HepG2 (cell line): Measurements from ENCODE around the gene VDAC1.

Experiments
- JUND ChIP-seq: sonication (generic); formaldehyde crosslinking; IDR thresholded peaks from 2 replicates; pipeline ENCODE4 v1.8.0; 2022; ENCODE audit warnings: mild to moderate bottlenecking, missing genetic modification reagents
- NCOA1 ChIP-seq: sonication (generic); formaldehyde crosslinking; IDR thresholded peaks from 2 replicates; pipeline ENCODE4 v1.9.0; 2021; ENCODE audit warnings: missing genetic modification reagents
- PHF20 ChIP-seq: sonication (generic); formaldehyde crosslinking; IDR thresholded peaks from 2 replicates; pipeline ENCODE4 v1.5.0; 2020; ENCODE audit warnings: mild to moderate bottlenecking, missing genetic modification reagents
- POLR2A ChIP-seq, 2 experiments: IDR thresholded peaks; 2 replicates each; pipeline ENCODE4 v1.6.1; 2011; ENCODE audit warnings: low read depth in 2 of 2, low read length in 2 of 2, mild to moderate bottlenecking in 1 of 2, moderate library complexity in 1 of 2; ENCODE audit not compliant: insufficient read depth in 1 of 2
- POLR2AphosphoS2 ChIP-seq: IDR thresholded peaks from 2 replicates; pipeline ENCODE4 v1.6.1; 2011; ENCODE audit warnings: low read depth, low read length, improper control_type of control experiment
- SIN3A ChIP-seq: IDR thresholded peaks from 2 replicates; pipeline ENCODE4 v1.6.1; 2011; ENCODE audit warnings: low read depth, mild to moderate bottlenecking, control low read depth, low read length, borderline replicate concordance
- ZBTB3 ChIP-seq: sonication (generic); formaldehyde crosslinking; IDR thresholded peaks from 2 replicates; pipeline ENCODE4 v1.4.0; 2020; ENCODE audit warnings: low read depth, mild to moderate bottlenecking, moderate library complexity, missing genetic modification reagents, borderline replicate concordance
- ZNF253 ChIP-seq: sonication (generic); formaldehyde crosslinking; IDR thresholded peaks from 2 replicates; pipeline ENCODE4 v1.8.0; 2022; ENCODE audit warnings: mild to moderate bottlenecking, missing genetic modification reagents, borderline replicate concordance
- TF ChIP-seq, protein P1 (sequence below): sonication (generic); formaldehyde crosslinking; IDR thresholded peaks from 2 replicates; pipeline ENCODE4 v1.4.0; 2020; ENCODE audit warnings: mild to moderate bottlenecking, missing genetic modification reagents
- TF ChIP-seq, protein P2 (sequence below): IDR thresholded peaks from 2 replicates; pipeline ENCODE4 v1.6.1; 2016; ENCODE audit warnings: missing compliant biosample characterization, missing genetic modification reagents, borderline replicate concordance
- TF ChIP-seq, protein P3 (sequence below): sonication (generic); formaldehyde crosslinking; IDR thresholded peaks from 2 replicates; pipeline ENCODE4 v1.5.0; 2020; ENCODE audit warnings: mild to moderate bottlenecking, missing genetic modification reagents, moderate library complexity
- TF ChIP-seq, protein P4 (sequence below): sonication (generic); formaldehyde crosslinking; IDR thresholded peaks from 2 replicates; pipeline ENCODE4 v1.8.0; 2022; ENCODE audit warnings: mild to moderate bottlenecking, missing genetic modification reagents, borderline replicate concordance
- TF ChIP-seq, protein P5 (sequence below), 2 experiments: sonication (generic) in 1 of 2; formaldehyde crosslinking in 1 of 2; IDR thresholded peaks; 2 replicates each; pipeline versions ENCODE4 v1.5.1 to v1.6.1; 2011 to 2020; ENCODE audit warnings: borderline replicate concordance in 1 of 2, low read depth in 1 of 2, low read length in 1 of 2, mild to moderate bottlenecking in 1 of 2, missing genetic modification reagents in 1 of 2, moderate library complexity in 1 of 2

DNA sequence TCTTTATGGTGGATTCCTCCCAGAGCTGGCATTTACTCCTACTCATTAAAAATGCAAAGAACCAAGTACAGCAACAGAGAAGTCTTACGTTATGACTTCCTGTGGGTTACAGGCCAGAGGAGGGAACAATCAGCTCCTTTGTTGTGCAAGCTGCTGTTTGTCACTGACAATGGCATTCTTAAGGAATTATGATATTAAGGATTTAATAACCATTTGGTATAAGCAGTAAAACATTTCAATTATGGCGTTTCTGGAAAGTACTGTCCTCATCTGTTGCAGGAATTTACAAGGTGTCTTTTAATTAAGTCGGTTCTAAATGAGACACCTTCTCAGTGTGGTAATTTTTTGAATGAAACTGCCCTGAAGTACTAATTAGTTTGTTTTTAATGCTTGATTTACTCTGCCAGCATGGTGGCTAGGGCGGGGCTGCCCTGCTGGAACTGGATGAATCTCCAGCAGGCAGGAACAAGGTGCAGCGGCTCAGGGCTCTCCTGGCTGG is 49.1 kb upstream of the VDAC1 start:
- TF ChIP-seq, protein P1, sequence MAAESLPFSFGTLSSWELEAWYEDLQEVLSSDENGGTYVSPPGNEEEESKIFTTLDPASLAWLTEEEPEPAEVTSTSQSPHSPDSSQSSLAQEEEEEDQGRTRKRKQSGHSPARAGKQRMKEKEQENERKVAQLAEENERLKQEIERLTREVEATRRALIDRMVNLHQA (CRISPR knock-in tag): no peak
- TF ChIP-seq, protein P2, sequence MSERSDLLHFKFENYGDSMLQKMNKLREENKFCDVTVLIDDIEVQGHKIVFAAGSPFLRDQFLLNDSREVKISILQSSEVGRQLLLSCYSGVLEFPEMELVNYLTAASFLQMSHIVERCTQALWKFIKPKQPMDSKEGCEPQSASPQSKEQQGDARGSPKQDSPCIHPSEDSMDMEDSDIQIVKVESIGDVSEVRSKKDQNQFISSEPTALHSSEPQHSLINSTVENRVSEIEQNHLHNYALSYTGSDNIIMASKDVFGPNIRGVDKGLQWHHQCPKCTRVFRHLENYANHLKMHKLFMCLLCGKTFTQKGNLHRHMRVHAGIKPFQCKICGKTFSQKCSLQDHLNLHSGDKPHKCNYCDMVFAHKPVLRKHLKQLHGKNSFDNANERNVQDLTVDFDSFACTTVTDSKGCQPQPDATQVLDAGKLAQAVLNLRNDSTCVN (CRISPR knock-in tag): no peak
- TF ChIP-seq ZNF253 (CRISPR knock-in tag) (no peak), JUND (CRISPR knock-in tag) (no peak), POLR2A (IDR thresholded peaks at IDR 0.05; ENCODE audit: insufficient read depth in 1 of 2, low read depth in 2 of 2, low read length in 2 of 2) (no peak), NCOA1 (CRISPR knock-in tag) (no peak), POLR2AphosphoS2 (no peak), PHF20 (CRISPR knock-in tag) (no peak), SIN3A (no peak), ZBTB3 (CRISPR knock-in tag) (no peak)
- TF ChIP-seq, protein P3, sequence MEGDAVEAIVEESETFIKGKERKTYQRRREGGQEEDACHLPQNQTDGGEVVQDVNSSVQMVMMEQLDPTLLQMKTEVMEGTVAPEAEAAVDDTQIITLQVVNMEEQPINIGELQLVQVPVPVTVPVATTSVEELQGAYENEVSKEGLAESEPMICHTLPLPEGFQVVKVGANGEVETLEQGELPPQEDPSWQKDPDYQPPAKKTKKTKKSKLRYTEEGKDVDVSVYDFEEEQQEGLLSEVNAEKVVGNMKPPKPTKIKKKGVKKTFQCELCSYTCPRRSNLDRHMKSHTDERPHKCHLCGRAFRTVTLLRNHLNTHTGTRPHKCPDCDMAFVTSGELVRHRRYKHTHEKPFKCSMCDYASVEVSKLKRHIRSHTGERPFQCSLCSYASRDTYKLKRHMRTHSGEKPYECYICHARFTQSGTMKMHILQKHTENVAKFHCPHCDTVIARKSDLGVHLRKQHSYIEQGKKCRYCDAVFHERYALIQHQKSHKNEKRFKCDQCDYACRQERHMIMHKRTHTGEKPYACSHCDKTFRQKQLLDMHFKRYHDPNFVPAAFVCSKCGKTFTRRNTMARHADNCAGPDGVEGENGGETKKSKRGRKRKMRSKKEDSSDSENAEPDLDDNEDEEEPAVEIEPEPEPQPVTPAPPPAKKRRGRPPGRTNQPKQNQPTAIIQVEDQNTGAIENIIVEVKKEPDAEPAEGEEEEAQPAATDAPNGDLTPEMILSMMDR: no peak
- TF ChIP-seq, protein P4, sequence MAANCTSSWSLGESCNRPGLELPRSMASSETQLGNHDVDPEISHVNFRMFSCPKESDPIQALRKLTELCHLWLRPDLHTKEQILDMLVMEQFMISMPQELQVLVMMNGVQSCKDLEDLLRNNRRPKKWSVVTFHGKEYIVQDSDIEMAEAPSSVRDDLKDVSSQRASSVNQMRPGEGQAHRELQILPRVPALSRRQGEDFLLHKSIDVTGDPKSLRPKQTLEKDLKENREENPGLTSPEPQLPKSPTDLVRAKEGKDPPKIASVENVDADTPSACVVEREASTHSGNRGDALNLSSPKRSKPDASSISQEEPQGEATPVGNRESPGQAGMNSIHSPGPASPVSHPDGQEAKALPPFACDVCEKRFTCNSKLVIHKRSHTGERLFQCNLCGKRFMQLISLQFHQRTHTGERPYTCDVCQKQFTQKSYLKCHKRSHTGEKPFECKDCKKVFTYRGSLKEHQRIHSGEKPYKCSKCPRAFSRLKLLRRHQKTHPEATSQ (CRISPR knock-in tag): no peak
- TF ChIP-seq, protein P5, sequence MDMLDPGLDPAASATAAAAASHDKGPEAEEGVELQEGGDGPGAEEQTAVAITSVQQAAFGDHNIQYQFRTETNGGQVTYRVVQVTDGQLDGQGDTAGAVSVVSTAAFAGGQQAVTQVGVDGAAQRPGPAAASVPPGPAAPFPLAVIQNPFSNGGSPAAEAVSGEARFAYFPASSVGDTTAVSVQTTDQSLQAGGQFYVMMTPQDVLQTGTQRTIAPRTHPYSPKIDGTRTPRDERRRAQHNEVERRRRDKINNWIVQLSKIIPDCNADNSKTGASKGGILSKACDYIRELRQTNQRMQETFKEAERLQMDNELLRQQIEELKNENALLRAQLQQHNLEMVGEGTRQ (IDR thresholded peaks at IDR 0.05; ENCODE audit: low read depth, low read length): no peak
- TF ChIP-seq, protein P5 (CRISPR knock-in tag; IDR thresholded peaks at IDR 0.05; ENCODE audit: borderline replicate concordance): no peak
